HepG2 (cell line): ENCODE data around the gene PDS5B. TPM values are rescaled to one million over a fixed set of nuclear protein-coding genes. Genes with fewer than 3 reads are reported as not detected.

Experiments used
- DMAP1 ChIP-seq: IDR thresholded peaks from 2 replicates; pipeline ENCODE4 v1.6.1; 2016
- FOSL2 ChIP-seq: sonication (generic); formaldehyde crosslinking; IDR thresholded peaks from 2 replicates; pipeline ENCODE4 v1.4.0; 2020; ENCODE audit warnings: missing genetic modification reagents
- GATA4 ChIP-seq: sonication (generic); IDR thresholded peaks from 2 replicates; pipeline ENCODE4 v1.6.1; 2016; ENCODE audit warnings: antibody characterized with exemption, low read depth, borderline replicate concordance
- HOXA9 ChIP-seq: sonication (generic); formaldehyde crosslinking; IDR thresholded peaks from 2 replicates; pipeline ENCODE4 v1.8.1; 2022; ENCODE audit warnings: missing genetic modification reagents, mild to moderate bottlenecking, moderate library complexity, borderline replicate concordance
- KDM5A ChIP-seq: fragments of 200-600 bp; sonication (generic); IDR thresholded peaks from 2 replicates; pipeline ENCODE4 v1.7.0; 2018; ENCODE audit warnings: antibody characterized with exemption, mild to moderate bottlenecking, low read length, borderline replicate concordance
- KDM6A ChIP-seq: IDR thresholded peaks from 2 replicates; pipeline ENCODE4 v1.6.1; 2016; ENCODE audit warnings: low read depth
- KLF11 ChIP-seq: IDR thresholded peaks from 2 replicates; pipeline ENCODE4 v1.6.1; 2016; ENCODE audit warnings: missing compliant biosample characterization
- NFYB ChIP-seq: sonication (generic); formaldehyde crosslinking; IDR thresholded peaks from 2 replicates; pipeline ENCODE4 v1.4.0; 2020; ENCODE audit warnings: missing genetic modification reagents
- SKI ChIP-seq: fragments of 450-650 bp; IDR thresholded peaks from one replicate; pipeline ENCODE4 v1.6.1; 2018; ENCODE audit warnings: mild to moderate bottlenecking; ENCODE audit not compliant: partially characterized antibody
- SMARCC2 ChIP-seq: fragments of 450-650 bp; IDR thresholded peaks from 2 replicates; pipeline ENCODE4 v1.6.1; 2017; ENCODE audit warnings: antibody characterized with exemption, mild to moderate bottlenecking
- TSC22D2 ChIP-seq: sonication (generic); formaldehyde crosslinking; IDR thresholded peaks from 2 replicates; pipeline ENCODE4 v1.5.1; 2020; ENCODE audit warnings: missing genetic modification reagents, mild to moderate bottlenecking, borderline replicate concordance
- ZC3H13 ChIP-seq: sonication (generic); formaldehyde crosslinking; IDR thresholded peaks from 2 replicates; pipeline ENCODE4 v1.8.1; 2023; ENCODE audit warnings: mild to moderate bottlenecking, missing genetic modification reagents, moderate library complexity
- ZFP1 ChIP-seq: IDR thresholded peaks from 2 replicates; pipeline ENCODE4 v1.6.1; 2016
- ZNF101 ChIP-seq: sonication (generic); formaldehyde crosslinking; IDR thresholded peaks from 2 replicates; pipeline ENCODE4 v1.4.0; 2020; ENCODE audit warnings: mild to moderate bottlenecking, low read depth, missing genetic modification reagents, borderline replicate concordance
- ZNF546 ChIP-seq: sonication (generic); formaldehyde crosslinking; conservative IDR thresholded peaks from 2 replicates; pipeline ENCODE4 v1.8.1; 2023; ENCODE audit warnings: mild to moderate bottlenecking, missing genetic modification reagents
- ZNF589 ChIP-seq: sonication (generic); formaldehyde crosslinking; conservative IDR thresholded peaks from 2 replicates; pipeline ENCODE4 v1.8.0; 2022; ENCODE audit warnings: mild to moderate bottlenecking, moderate library complexity, missing genetic modification reagents
- ZSCAN9 ChIP-seq: IDR thresholded peaks from 2 replicates; pipeline ENCODE4 v1.6.1; 2016; ENCODE audit warnings: borderline replicate concordance
- polyA plus RNA-seq, 8 experiments: library from polyadenylated mRNA; depleted of rRNA in 3 of 8; stranded (reverse) in 7 of 8; unstranded in 1 of 8; fragments of >200 nt; fragmentation: Illumina TruSeq in 4 of 8; extraction: Trizol in 4 of 8; gene quantifications; 2 replicates each; pipeline versions ENCODE4 v1.2.1 to v1.2.3, GENCODE V29; 2011 to 2016; ENCODE audit warnings: low read depth in 4 of 8, missing spikeins in 1 of 8, mixed read lengths in 1 of 8; ENCODE audit not compliant: insufficient read depth in 1 of 8
- total RNA-seq, 5 experiments: library from RNA; depleted of rRNA; stranded (reverse); fragments of >200 nt; fragmentation: Illumina TruSeq; extraction: Trizol; gene quantifications; 2 replicates each; pipeline ENCODE4 v1.2.3, GENCODE V29; 2016; ENCODE audit warnings: low read depth in 1 of 5
- TF ChIP-seq, protein P1 (sequence below): sonication (generic); formaldehyde crosslinking; IDR thresholded peaks from 2 replicates; pipeline ENCODE4 v1.4.0; 2020; ENCODE audit warnings: missing genetic modification reagents
- TF ChIP-seq, protein P2 (sequence below): sonication (generic); formaldehyde crosslinking; conservative IDR thresholded peaks from 2 replicates; pipeline ENCODE4 v1.5.0; 2020; ENCODE audit warnings: missing genetic modification reagents
- TF ChIP-seq, protein P3 (sequence below): sonication (generic); formaldehyde crosslinking; IDR thresholded peaks from 2 replicates; pipeline ENCODE4 v1.4.0; 2020; ENCODE audit warnings: missing genetic modification reagents
- TF ChIP-seq, protein P4 (sequence below): sonication (generic); formaldehyde crosslinking; IDR thresholded peaks from 2 replicates; pipeline ENCODE4 v1.4.0; 2020; ENCODE audit warnings: low read depth, missing genetic modification reagents
- TF ChIP-seq, protein P5 (sequence below): sonication (generic); formaldehyde crosslinking; IDR thresholded peaks from 2 replicates; pipeline ENCODE4 v1.8.0; 2022; ENCODE audit warnings: missing genetic modification reagents, mild to moderate bottlenecking, moderate library complexity, borderline replicate concordance

Gene PDS5B
- total and polyA plus RNA-seq, 2 of the 13 experiments (the other 11 are each of a cell fraction or from before 2014, with no cell fraction given), result 5.8 to 24.6 TPM

DNA sequence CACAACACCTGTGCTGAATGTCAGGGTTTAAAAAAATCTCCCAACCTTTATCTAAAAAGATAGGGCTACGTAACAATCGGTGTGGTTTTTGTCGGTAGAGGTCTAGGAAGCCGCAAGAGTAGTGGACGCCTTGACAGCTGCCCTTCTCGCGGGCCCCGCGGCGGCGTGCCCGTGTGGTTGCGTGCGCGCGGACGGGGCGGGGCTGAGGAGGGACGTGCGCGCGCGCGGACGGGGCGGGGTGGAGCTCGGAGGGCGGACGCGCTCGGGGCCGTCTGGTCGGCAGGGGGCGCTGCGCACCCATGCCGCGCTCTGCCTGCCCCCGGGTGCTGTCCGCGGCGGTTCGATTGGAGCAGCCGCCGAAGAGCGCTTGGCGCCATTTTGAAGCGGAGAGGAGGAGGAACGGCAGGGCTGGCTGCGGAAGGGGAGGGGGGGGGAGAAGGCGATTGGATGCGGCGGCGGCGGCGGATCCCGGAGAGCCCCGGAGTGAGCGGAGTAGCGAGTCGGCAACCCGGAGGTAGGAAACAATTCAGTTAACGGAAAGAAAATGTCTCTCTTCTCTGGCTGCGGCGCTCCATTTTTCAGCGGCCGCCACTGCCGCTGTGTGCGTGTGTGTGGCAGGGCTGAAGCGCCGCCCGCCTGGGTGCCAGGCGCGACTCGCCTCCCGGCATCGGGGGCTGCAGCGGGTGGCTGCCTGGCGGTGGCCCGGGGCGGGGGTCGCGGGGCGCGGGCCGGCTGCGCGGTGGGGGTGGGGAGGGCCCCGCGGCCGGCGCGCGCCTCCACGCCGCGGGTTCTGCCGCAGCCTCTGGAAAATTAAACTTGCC lies at the start of gene PDS5B (continued):
- TF ChIP-seq ZNF546 (no peak), HOXA9 (no peak), GATA4 (no peak), ZFP1 (no peak), NFYB (CRISPR knock-in tag) (peak; percentile 62), ZNF589 (CRISPR knock-in tag) (no peak), KDM6A (CRISPR knock-in tag) (no peak), TSC22D2 (no peak), FOSL2 (CRISPR knock-in tag) (no peak), SMARCC2 (no peak), ZNF101 (CRISPR knock-in tag) (no peak), ZSCAN9 (no peak), DMAP1 (CRISPR knock-in tag) (no peak), KLF11 (no peak), ZC3H13 (CRISPR knock-in tag) (0 out of 2 replicates have a peak, but pooled peaks have one; percentile 49), SKI (peak; percentile 69), KDM5A (peak; percentile 55; the same call in 1 of the 2 replicates)
- TF ChIP-seq, protein P1, sequence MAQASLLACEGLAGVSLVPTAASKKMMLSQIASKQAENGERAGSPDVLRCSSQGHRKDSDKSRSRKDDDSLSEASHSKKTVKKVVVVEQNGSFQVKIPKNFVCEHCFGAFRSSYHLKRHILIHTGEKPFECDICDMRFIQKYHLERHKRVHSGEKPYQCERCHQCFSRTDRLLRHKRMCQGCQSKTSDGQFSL (CRISPR knock-in tag), result peak; percentile 86; the same call in 1 of the 2 replicates
- TF ChIP-seq, protein P2, sequence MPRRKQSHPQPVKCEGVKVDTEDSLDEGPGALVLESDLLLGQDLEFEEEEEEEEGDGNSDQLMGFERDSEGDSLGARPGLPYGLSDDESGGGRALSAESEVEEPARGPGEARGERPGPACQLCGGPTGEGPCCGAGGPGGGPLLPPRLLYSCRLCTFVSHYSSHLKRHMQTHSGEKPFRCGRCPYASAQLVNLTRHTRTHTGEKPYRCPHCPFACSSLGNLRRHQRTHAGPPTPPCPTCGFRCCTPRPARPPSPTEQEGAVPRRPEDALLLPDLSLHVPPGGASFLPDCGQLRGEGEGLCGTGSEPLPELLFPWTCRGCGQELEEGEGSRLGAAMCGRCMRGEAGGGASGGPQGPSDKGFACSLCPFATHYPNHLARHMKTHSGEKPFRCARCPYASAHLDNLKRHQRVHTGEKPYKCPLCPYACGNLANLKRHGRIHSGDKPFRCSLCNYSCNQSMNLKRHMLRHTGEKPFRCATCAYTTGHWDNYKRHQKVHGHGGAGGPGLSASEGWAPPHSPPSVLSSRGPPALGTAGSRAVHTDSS, result no peak
- TF ChIP-seq, protein P3, sequence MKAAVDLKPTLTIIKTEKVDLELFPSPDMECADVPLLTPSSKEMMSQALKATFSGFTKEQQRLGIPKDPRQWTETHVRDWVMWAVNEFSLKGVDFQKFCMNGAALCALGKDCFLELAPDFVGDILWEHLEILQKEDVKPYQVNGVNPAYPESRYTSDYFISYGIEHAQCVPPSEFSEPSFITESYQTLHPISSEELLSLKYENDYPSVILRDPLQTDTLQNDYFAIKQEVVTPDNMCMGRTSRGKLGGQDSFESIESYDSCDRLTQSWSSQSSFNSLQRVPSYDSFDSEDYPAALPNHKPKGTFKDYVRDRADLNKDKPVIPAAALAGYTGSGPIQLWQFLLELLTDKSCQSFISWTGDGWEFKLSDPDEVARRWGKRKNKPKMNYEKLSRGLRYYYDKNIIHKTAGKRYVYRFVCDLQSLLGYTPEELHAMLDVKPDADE, result no peak
- TF ChIP-seq, protein P4, sequence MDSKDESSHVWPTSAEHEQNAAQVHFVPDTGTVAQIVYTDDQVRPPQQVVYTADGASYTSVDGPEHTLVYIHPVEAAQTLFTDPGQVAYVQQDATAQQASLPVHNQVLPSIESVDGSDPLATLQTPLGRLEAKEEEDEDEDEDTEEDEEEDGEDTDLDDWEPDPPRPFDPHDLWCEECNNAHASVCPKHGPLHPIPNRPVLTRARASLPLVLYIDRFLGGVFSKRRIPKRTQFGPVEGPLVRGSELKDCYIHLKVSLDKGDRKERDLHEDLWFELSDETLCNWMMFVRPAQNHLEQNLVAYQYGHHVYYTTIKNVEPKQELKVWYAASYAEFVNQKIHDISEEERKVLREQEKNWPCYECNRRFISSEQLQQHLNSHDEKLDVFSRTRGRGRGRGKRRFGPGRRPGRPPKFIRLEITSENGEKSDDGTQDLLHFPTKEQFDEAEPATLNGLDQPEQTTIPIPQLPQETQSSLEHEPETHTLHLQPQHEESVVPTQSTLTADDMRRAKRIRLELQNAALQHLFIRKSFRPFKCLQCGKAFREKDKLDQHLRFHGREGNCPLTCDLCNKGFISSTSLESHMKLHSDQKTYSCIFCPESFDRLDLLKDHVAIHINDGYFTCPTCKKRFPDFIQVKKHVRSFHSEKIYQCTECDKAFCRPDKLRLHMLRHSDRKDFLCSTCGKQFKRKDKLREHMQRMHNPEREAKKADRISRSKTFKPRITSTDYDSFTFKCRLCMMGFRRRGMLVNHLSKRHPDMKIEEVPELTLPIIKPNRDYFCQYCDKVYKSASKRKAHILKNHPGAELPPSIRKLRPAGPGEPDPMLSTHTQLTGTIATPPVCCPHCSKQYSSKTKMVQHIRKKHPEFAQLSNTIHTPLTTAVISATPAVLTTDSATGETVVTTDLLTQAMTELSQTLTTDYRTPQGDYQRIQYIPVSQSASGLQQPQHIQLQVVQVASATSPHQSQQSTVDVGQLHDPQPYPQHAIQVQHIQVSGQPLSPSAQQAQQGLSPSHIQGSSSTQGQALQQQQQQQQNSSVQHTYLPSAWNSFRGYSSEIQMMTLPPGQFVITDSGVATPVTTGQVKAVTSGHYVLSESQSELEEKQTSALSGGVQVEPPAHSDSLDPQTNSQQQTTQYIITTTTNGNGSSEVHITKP (CRISPR knock-in tag), result no peak
- TF ChIP-seq, protein P5, sequence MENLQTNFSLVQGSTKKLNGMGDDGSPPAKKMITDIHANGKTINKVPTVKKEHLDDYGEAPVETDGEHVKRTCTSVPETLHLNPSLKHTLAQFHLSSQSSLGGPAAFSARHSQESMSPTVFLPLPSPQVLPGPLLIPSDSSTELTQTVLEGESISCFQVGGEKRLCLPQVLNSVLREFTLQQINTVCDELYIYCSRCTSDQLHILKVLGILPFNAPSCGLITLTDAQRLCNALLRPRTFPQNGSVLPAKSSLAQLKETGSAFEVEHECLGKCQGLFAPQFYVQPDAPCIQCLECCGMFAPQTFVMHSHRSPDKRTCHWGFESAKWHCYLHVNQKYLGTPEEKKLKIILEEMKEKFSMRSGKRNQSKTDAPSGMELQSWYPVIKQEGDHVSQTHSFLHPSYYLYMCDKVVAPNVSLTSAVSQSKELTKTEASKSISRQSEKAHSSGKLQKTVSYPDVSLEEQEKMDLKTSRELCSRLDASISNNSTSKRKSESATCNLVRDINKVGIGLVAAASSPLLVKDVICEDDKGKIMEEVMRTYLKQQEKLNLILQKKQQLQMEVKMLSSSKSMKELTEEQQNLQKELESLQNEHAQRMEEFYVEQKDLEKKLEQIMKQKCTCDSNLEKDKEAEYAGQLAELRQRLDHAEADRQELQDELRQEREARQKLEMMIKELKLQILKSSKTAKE (CRISPR knock-in tag), result no peak
